Measurements from ENCODE around the gene CCND2. TPM values are rescaled to one million over a fixed set of nuclear protein-coding genes. Genes with fewer than 3 reads are reported as not detected.

CCND2 gene
- 100 to 1,000 TPM in 2 of 4 donors, 10 to 100 TPM in 2; 73.3 to 116 (median 92.6) TPM for total RNA-seq

DNA sequence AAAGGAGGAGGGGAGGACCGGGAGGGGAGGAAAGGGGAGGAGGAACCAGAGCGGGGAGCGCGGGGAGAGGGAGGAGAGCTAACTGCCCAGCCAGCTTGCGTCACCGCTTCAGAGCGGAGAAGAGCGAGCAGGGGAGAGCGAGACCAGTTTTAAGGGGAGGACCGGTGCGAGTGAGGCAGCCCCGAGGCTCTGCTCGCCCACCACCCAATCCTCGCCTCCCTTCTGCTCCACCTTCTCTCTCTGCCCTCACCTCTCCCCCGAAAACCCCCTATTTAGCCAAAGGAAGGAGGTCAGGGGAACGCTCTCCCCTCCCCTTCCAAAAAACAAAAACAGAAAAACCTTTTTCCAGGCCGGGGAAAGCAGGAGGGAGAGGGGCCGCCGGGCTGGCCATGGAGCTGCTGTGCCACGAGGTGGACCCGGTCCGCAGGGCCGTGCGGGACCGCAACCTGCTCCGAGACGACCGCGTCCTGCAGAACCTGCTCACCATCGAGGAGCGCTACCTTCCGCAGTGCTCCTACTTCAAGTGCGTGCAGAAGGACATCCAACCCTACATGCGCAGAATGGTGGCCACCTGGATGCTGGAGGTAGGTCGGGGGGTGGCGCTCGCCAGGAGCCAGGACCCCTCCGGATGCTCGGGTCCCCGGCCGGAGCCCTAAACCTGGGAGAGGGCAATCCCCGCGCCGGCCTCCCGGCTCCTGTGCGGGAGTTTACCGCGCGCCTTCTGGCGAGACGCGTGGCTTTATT lies at the start of gene CCND2:
Gene CCND2 (plus strand): TSS at position 111 of the 744 bp plus-strand sequence. CDS start 279 bp downstream, at position 390.
- TF ChIP-seq, protein P1, sequence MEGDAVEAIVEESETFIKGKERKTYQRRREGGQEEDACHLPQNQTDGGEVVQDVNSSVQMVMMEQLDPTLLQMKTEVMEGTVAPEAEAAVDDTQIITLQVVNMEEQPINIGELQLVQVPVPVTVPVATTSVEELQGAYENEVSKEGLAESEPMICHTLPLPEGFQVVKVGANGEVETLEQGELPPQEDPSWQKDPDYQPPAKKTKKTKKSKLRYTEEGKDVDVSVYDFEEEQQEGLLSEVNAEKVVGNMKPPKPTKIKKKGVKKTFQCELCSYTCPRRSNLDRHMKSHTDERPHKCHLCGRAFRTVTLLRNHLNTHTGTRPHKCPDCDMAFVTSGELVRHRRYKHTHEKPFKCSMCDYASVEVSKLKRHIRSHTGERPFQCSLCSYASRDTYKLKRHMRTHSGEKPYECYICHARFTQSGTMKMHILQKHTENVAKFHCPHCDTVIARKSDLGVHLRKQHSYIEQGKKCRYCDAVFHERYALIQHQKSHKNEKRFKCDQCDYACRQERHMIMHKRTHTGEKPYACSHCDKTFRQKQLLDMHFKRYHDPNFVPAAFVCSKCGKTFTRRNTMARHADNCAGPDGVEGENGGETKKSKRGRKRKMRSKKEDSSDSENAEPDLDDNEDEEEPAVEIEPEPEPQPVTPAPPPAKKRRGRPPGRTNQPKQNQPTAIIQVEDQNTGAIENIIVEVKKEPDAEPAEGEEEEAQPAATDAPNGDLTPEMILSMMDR (IDR thresholded peaks at IDR 0.05): no peak
- ATAC-seq (ENCODE audit: low FRiP score): peak; percentile 65
- DNase-seq (ENCODE audit: low spot score): no peak

DNA sequence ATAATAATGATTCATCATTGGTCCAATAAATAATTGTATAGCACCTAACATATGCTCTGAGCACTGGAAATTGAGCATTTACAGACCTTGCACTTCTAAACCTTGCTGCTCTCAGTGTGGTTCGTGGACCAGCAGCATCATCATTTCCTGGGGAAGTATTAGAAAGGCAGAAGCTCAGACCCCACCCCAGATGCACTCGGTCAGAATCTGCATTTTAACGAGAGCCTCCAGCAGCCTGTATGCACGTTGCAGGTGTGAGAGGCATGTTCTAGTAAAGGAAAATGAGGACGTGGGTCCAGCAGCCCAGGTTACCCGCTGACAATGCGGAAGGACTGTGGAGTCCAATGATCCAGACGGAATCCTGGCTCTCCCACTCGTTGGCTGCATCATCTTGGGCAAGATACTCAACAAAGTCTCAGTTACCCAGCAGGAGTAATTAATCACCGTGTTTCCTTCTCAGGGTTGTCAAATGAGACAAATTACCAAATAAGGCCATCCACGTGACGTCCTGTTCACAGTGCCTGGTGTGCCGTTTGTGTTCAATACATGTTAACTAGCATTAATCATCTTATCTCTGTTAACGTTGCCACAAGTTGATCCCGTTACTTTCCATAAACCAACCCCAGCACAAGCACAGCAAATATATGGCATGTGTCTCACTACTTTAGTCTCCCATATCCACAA lies 49.2 kb upstream of the CCND2 start:
- TF ChIP-seq, protein P1 (IDR thresholded peaks at IDR 0.05): no peak
- ATAC-seq (ENCODE audit: low FRiP score) (no peak), DNase-seq (ENCODE audit: low spot score) (no peak)

DNA sequence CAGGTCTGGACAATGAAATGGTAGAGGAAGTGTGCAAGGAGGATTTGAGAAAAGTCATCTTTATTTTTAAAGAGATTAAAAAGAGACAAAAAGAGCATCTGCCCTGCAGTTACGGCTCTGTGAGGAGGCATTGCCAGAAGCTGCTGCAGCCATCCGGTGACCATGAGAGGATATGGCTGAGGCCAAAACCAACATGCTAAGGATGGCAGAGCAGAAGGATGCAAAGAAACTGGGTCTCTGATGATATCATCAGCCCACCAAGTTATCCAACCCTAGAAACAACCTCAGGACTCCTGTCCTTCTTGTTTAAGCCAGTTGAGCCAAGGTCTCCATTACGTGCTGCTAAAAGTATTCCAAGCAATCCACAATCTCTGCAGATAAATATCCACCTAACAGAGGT lies 48.0 kb upstream of the CCND2 start:
- DNase-seq (ENCODE audit: low spot score): no peak
- no peak for ATAC-seq (ENCODE audit: low FRiP score)
- TF ChIP-seq, protein P1 (IDR thresholded peaks at IDR 0.05): no peak

- no peak for DNase-seq (ENCODE audit: low spot score)
- TF ChIP-seq, protein P1 (IDR thresholded peaks at IDR 0.05): no peak
- no peak for ATAC-seq (ENCODE audit: low FRiP score)
These were observed 46.5 kb upstream of the CCND2 start for GRCh38 chr12:4227046-4227445.

- DNase-seq (ENCODE audit: low spot score) (no peak), ATAC-seq (ENCODE audit: low FRiP score) (no peak)
- TF ChIP-seq, protein P1 (IDR thresholded peaks at IDR 0.05): no peak
These were observed 45.4 kb upstream of the CCND2 start for GRCh38 chr12:4228122-4228580.

- TF ChIP-seq, protein P1 (IDR thresholded peaks at IDR 0.05): no peak
- ATAC-seq (ENCODE audit: low FRiP score) (no peak), DNase-seq (ENCODE audit: low spot score) (no peak)
These were observed 43.0 kb upstream of the CCND2 start for GRCh38 chr12:4230526-4230925.
